ENCODE measurements around the gene BANP. TPM values are rescaled to one million over a fixed set of nuclear protein-coding genes. Genes with fewer than 3 reads are reported as not detected.
"Not testable (repeated sequence)": the region's sequence is repeated elsewhere in the genome, so short reads cannot be mapped to it uniquely, and the experiment has no call there.

Gene BANP
- total and polyA plus RNA-seq, 12 donors, result 6.1 to 20.4 (median 13.5) TPM

DNA sequence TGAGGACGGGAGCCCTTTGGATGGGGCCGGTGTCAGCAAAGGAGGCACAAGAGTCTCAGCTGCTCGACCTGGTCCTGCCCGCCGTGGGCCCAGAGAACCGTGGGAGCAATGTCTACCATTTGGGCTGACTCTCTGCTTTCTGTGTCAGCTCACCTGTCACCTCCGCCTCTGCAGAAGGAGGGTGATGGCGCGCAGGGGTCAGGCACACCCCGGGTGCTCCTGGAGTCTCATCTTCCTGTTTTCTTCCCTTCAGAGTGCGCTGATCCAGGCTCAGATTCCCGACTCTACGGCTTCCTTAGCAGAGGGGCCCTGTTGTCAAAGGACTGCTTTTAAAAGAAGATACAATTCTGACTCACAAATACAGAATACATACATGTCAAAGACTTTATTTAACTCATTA is 167.1 kb downstream of the BANP start:
- H3K27me3 ChIP-seq, result peaks cover 0 to 16% (median 0%) of the 10 kb centered on the region in 7 donors
- TF ChIP-seq, protein P1, sequence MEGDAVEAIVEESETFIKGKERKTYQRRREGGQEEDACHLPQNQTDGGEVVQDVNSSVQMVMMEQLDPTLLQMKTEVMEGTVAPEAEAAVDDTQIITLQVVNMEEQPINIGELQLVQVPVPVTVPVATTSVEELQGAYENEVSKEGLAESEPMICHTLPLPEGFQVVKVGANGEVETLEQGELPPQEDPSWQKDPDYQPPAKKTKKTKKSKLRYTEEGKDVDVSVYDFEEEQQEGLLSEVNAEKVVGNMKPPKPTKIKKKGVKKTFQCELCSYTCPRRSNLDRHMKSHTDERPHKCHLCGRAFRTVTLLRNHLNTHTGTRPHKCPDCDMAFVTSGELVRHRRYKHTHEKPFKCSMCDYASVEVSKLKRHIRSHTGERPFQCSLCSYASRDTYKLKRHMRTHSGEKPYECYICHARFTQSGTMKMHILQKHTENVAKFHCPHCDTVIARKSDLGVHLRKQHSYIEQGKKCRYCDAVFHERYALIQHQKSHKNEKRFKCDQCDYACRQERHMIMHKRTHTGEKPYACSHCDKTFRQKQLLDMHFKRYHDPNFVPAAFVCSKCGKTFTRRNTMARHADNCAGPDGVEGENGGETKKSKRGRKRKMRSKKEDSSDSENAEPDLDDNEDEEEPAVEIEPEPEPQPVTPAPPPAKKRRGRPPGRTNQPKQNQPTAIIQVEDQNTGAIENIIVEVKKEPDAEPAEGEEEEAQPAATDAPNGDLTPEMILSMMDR (IDR thresholded peaks at IDR 0.05), result no peak
- H3K9me3 ChIP-seq, result no peaks in the 10 kb centered on the region
- WGBS, 2 donors, result 68 to 73% methylated on average over 13 of the region's 13 CpGs
- H3K4me3 ChIP-seq, result no peak overlapping the region
- no peaks in the 10 kb centered on the region for H3K36me3 ChIP-seq
- peaks cover 0 to 12% (median 0%) of the 10 kb centered on the region in 9 donors for H3K4me1 ChIP-seq
- intact Hi-C loops (cut with DNase I), result no loop called here
- H3K27ac ChIP-seq, result peak overlapping the region in 2 of 10 donors; percentile 9 to 50
- DNase-seq, result no peak
- ATAC-seq, result no peak

DNA sequence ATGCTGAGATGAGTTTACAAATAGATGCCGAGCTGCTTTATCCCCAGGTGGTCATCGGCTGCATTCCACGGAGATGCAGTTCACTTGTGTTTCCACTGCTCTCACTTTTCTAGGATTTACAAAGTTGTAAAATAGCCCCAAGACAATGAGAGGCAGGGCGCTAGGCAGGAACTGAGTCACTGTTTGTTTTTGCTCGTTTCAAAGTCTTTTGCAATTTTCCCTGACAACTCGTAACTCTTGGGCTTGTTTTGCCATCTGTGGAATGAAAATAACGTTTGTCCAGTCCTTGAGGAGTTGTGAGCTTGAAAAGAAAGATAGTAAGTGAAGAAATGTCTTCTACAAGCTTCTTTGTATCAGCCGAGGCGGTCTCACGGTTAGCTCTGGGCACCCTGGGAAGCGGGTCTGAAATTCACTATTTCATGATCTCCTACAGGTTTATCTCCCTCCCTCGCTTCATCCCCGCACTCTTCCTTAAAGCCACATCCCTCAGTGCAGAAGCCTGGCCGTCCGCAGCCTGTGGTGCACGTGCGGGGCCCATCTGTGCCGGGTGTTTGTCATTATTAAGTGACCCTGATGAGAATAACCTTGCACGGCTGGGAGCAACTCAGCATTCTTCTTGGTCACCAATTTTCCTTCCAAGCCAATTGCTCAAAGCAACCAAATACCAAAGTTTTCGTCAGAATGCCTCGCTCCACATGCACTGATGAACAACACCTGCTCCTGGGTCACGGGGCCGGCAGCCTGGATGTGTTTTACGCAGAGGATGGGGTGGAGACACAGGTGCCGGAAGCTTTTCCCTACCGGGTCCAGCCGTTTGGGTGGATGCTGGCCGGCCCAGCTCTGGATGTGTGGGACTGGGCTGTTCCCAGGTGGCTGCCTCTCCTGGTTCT is 167.9 kb downstream of the BANP start:
- peak in 1 of 2 donors; percentile 24 for DNase-seq
- H3K36me3 ChIP-seq; H3K4me3 ChIP-seq; intact Hi-C loops (cut with DNase I); H3K9me3 ChIP-seq: not testable (repeated sequence)
- Histone ChIP-seq H3K4me1 (peaks cover 0 to 12% (median 0%) of the 10 kb centered on the region in 9 donors), H3K27me3 (peaks cover 0 to 11% (median 0%) of the 10 kb centered on the region in 7 donors), H3K27ac (peak overlapping the region in 3 of 10 donors; percentile 13 to 60 (median 54))
- ATAC-seq, result peak; percentile 25 to 82 (median 45)
- 46 to 52% methylated on average over 28 of the region's 28 CpGs for WGBS, 2 donors

DNA sequence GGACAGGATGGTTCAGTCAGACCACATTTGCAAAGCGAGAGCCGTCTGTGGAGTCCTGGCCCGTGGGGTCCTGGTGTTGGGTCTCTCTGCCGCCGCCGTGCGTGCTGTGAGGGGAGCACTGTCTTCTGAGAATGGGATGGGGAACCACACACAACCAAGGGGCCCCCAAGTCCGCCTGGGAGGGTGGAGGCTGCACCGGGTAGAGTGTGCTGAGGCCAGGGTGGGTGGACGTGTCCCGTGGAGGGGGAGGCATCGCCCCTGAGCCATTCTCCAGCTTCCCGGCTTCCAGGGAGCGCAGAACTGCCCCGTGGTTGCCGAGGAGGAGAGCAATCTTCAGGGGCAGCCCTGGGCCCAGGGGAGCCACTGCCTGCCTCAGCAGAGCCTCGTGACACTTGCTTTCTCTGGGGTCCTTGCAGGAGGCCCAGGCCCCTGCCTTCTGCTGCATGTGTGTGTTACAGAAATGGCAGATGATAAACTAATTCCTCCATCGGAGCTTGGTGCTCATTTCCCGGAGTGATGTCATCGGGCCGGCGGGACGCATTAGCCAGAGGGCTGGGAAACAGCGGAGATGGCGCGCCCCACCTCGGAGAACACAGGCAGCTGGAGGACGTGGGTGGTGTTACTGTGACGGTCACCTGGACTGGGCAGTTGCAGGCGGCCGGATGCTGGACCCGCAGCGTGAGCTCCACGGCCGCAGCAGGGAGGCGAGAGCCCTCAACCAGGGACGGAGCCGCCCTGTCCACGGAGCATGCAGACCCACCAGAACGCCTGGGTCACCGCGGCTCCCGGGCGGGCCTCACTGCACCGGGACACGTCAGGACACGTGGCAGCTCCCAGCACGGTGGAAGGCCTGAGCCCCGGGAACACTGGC is 168.9 kb downstream of the BANP start:
- DNase-seq (peak in 1 of 2 donors; percentile 35), ATAC-seq (peak; percentile 26 to 69 (median 47))
- Histone ChIP-seq H3K27me3 (peaks cover 0 to 11% (median 0%) of the 10 kb centered on the region in 7 donors), H3K4me1 (peaks cover 0 to 12% (median 0%) of the 10 kb centered on the region in 9 donors), H3K27ac (peak overlapping the region in 2 of 10 donors; percentile 9 to 13)
- H3K4me3 ChIP-seq; H3K9me3 ChIP-seq; intact Hi-C loops (cut with DNase I); H3K36me3 ChIP-seq: not testable (repeated sequence)
- WGBS, 2 donors, result 81 to 82% methylated on average over 49 of the region's 49 CpGs

DNA sequence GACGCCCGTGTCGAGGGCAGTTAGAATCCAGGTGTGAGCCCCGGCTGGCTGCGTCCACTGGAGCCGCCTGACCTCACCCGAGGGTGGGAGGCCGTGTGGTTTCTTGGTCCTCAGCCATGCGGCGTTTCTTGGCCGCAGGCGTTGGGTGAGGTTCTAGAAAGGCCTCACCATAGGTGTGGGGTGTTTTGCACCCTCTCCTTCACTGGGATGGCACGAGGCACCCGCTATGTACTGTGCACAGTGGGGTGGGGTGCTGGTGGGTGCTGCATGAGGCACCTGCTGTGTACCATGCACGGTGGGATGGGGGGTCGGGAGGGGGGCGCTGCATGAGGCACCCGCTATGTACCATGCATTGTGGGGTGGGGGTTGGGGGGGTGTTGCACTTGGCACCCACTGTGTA is 169.6 kb downstream of the BANP start:
- no peak for ATAC-seq
- intact Hi-C loops (cut with DNase I), result no loop called here

DNA sequence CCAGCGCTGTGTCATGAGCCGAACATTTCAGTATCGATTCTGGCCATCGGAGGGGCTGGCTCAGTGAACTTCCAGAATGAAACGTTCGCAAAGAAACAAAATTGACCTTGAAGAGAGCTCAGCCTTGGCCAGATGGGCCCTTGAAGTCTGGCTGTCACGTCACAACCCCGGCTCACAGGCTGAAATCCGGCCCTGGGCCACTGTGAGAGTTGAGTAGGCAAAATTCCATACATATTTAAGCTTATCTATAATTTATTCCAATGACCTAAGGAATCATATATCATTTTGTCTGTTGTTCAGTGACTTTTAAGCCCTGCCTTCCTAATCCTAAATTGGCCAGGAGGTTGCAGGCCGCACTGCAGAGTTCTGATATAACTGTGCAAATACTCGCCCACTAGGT is 170.2 kb downstream of the BANP start:
- ATAC-seq; H3K27me3 ChIP-seq; H3K36me3 ChIP-seq; H3K27ac ChIP-seq; H3K9me3 ChIP-seq; DNase-seq; intact Hi-C loops (cut with DNase I); H3K4me3 ChIP-seq: not testable (repeated sequence)
- WGBS, 2 donors, result 68 to 69% methylated on average over 11 of the region's 11 CpGs
- peaks cover 0 to 12% (median 0%) of the 10 kb centered on the region in 9 donors for H3K4me1 ChIP-seq

More for the DNA sequence above, 169.6 kb downstream of the BANP start:
- Histone ChIP-seq H3K4me3 (no peak overlapping the region), H3K27ac (no peak overlapping the region), H3K4me1 (peaks cover 0 to 12% (median 0%) of the 10 kb centered on the region in 9 donors), H3K27me3 (peaks cover 0 to 6% (median 0%) of the 10 kb centered on the region in 7 donors), H3K36me3 (no peaks in the 10 kb centered on the region), H3K9me3 (no peaks in the 10 kb centered on the region)
- TF ChIP-seq, protein P1 (IDR thresholded peaks at IDR 0.05), result no peak
- 89 to 95% methylated on average over 18 of the region's 18 CpGs for WGBS, 2 donors
- DNase-seq, result no peak
